Progenitor cell of endocrine pancreas (in vitro differentiated cells): Measurements from ENCODE around the gene PLCD3. TPM values are rescaled to one million over a fixed set of nuclear protein-coding genes. Genes with fewer than 3 reads are reported as not detected.

Experiments
- DNase-seq: peaks from one replicate; pipeline ENCODE4 v3.0.0; 2021; ENCODE audit warnings: low spot score; ENCODE audit not compliant: unreplicated experiment
- H3K27ac Mint-ChIP-seq: 2 replicates; pipeline ENCODE4 v1.8.0; 2021; ENCODE audit warnings: mild to moderate bottlenecking, moderate library complexity, mixed read lengths
- H3K27me3 Mint-ChIP-seq: 2 replicates; pipeline ENCODE4 v1.8.0; 2021; ENCODE audit warnings: mixed read lengths
- H3K36me3 Mint-ChIP-seq: 2 replicates; pipeline ENCODE4 v1.8.0; 2022; ENCODE audit warnings: mixed read lengths; ENCODE audit not compliant: insufficient read depth
- H3K4me1 Mint-ChIP-seq: 2 replicates; pipeline ENCODE4 v1.8.0; 2021; ENCODE audit warnings: low read depth, mixed read lengths
- H3K4me3 Mint-ChIP-seq: 2 replicates; pipeline ENCODE4 v1.8.0; 2021; ENCODE audit warnings: low read depth, mild to moderate bottlenecking, moderate library complexity, mixed read lengths
- H3K9me3 Mint-ChIP-seq: 2 replicates; pipeline ENCODE4 v1.8.0; 2021; ENCODE audit warnings: low read depth, mixed read lengths
- total RNA-seq: library from RNA; stranded (reverse); gene quantifications from 2 replicates; pipeline ENCODE4 v1.2.1, GENCODE V29; 2021
- TF ChIP-seq, protein P1 (sequence below): fragments of 200-600 bp; sonication (generic); IDR thresholded peaks from one replicate; pipeline ENCODE4 v1.5.0; 2021; ENCODE audit warnings: antibody characterized with exemption, mild to moderate bottlenecking; ENCODE audit not compliant: unreplicated experiment

The PLCD3 gene
- total RNA-seq, 1 donor from 2014 or later: 26.7 TPM

DNA sequence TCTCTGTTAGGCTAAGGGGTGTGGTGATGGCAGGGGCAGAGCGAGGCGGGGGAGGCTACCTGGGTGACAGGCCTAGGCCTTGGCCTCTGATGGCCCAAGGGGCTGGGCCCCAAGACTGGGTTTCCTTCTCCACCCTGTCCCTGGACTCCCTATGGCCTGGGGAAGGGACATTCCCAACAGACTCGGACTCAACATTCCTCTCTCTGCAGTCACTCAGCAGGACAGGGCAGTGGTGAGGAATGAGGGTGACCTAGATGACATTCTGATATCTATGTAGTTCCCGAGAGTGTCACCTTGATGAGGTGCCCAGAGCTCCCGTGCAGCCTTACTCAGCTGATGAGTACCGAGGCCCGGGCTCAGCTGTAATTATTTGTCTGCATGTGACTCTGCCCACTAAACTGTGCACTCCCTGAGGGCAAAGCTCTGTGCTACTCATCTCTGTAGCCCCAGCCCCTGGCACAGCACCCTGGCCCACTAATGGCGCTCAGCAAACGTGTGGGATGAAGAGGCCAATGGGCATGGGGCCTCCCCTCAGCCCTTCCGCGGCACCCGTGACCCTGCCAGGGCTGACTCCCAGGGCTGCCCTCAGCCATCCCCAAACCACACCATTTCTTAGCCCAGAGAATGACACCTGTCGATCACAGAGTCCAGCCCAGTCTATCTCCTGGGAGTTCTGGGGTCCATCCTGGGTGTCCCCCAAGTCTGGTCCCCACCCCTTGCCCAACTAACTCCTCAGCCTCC lies 2.2 kb downstream of the PLCD3 start:
- H3K27ac Mint-ChIP-seq: no peak overlapping the region
- TF ChIP-seq, protein P1, sequence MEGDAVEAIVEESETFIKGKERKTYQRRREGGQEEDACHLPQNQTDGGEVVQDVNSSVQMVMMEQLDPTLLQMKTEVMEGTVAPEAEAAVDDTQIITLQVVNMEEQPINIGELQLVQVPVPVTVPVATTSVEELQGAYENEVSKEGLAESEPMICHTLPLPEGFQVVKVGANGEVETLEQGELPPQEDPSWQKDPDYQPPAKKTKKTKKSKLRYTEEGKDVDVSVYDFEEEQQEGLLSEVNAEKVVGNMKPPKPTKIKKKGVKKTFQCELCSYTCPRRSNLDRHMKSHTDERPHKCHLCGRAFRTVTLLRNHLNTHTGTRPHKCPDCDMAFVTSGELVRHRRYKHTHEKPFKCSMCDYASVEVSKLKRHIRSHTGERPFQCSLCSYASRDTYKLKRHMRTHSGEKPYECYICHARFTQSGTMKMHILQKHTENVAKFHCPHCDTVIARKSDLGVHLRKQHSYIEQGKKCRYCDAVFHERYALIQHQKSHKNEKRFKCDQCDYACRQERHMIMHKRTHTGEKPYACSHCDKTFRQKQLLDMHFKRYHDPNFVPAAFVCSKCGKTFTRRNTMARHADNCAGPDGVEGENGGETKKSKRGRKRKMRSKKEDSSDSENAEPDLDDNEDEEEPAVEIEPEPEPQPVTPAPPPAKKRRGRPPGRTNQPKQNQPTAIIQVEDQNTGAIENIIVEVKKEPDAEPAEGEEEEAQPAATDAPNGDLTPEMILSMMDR: no peak
- no peaks in the 10 kb centered on the region for H3K9me3 Mint-ChIP-seq
- DNase-seq: no peak
- no peaks in the 10 kb centered on the region for H3K27me3 Mint-ChIP-seq
- H3K36me3 Mint-ChIP-seq: peaks cover under 1% of the 10 kb centered on the region
- H3K4me3 Mint-ChIP-seq: peak overlapping the region; percentile 33
- H3K4me1 Mint-ChIP-seq: peaks cover 13% of the 10 kb centered on the region

DNA sequence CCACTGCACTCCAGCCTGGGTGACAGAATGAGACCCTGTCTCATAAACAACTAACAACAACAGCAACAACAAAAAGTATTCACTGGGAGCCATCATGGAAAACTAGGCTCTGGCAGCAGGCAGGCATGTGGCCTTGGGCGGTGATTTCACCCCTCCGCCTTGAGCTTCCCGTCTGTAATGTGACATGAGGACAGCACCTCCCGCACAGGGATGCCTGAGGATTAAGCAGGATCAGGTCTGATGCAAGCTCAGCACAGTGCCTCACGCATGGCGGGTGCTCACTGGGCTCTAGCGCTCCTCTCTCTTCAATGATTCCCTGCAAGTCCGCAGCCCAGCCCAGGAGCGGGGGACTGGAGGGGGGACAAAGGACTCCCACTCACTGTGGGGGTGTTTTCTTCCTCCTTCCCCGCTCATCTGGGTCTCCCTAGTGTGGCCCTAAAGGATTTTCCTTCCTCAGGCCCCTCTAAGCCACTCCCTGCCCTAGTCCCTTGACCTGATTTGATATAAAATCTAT lies 2.8 kb downstream of the PLCD3 start:
- no peak overlapping the region for H3K27ac Mint-ChIP-seq
- TF ChIP-seq, protein P1: no peak
- no peak overlapping the region for H3K4me3 Mint-ChIP-seq
- no peaks in the 10 kb centered on the region for H3K36me3 Mint-ChIP-seq
- no peaks in the 10 kb centered on the region for H3K9me3 Mint-ChIP-seq
- no peak for DNase-seq
- no peaks in the 10 kb centered on the region for H3K27me3 Mint-ChIP-seq
- peaks cover 14% of the 10 kb centered on the region for H3K4me1 Mint-ChIP-seq

DNA sequence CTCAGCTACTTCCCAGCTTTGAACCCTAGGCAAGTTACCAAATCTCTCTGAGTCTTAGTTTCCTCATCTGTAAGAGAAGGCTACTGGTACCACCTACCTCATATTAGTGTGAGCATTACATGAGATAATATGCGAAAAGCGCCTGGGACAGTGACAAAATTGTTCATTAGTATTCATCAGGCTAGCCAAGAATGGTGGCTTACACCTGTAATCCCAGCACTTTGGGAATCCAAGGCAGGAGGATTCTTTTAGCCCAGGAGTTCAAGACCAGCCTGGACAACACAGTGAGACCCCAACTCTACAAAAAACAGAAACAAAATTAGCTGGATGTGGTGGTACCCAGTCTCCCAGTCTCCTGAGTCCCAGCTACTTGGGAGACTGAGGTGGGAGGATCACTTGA lies 3.3 kb downstream of the PLCD3 start:
- Mint-ChIP-seq H3K27ac (no peak overlapping the region), H3K4me3 (no peak overlapping the region), H3K9me3 (no peaks in the 10 kb centered on the region), H3K36me3 (no peaks in the 10 kb centered on the region), H3K4me1 (peaks cover 14% of the 10 kb centered on the region), H3K27me3 (no peaks in the 10 kb centered on the region)
- DNase-seq: no peak
- TF ChIP-seq, protein P1: no peak

DNA sequence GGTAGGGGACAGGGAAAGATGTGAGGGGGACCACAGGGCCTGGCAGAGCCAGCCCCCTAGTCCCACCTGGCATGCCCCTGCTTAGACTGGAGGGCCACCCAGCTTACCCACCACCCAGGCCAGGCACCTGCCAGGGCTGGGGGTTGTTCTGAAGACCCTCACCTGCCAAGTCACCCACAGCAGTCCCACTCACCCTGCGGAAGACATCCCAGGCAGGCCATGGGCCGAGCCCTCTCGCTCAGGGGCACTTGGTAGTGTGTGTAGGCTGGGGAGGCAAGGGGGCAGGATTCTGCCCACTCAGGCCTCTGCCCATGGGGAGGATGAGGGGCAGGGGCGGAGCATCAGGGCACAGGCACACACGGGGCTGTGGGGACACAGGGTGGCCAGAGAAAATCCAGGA lies 4.0 kb downstream of the PLCD3 start:
- no peak for DNase-seq
- Mint-ChIP-seq H3K36me3 (no peaks in the 10 kb centered on the region), H3K4me3 (no peak overlapping the region), H3K27me3 (no peaks in the 10 kb centered on the region), H3K27ac (peak overlapping the region; percentile 87), H3K9me3 (no peaks in the 10 kb centered on the region), H3K4me1 (peaks cover 15% of the 10 kb centered on the region)
- TF ChIP-seq, protein P1: no peak

DNA sequence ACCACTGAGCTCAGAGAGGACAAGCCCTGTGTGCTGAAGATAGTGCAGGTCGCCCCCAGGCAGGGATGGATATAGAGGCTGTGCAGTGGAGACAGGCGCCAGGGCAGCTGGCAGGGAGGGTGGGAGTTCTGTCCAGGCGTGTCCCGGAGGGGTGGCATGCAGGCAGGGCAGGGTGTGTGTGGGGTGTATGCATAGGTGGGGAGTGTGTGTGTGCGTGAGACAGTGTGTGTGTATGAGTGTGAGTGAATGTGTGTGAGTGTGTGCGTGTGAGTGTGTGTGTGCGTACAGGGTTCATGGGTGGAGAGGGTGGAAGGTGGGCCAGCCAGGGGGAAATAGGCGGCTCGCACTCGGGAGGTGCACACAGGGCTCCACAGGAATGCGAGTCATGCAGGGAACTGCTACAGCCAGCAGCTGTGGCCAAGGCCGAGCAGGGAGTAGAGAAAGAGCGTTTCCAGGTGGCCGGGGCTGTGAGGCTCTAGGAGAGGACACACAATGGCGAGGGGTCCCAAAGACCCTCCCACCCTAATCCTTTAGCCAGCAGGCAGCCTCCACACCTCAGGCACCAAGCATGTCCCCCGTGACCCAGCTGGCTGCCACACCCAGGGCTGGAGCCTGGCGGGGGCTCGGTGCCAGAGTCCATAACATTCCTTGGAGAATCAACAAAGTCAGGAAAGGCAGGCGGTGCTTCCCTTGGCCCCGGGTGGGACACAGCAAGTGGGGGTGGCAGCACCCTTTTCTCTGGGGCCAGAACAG lies 4.6 kb downstream of the PLCD3 start:
- Mint-ChIP-seq H3K27me3 (no peaks in the 10 kb centered on the region), H3K4me1 (peaks cover 21% of the 10 kb centered on the region)
- DNase-seq: no peak

More for the DNA sequence above, 4.6 kb downstream of the PLCD3 start:
- Mint-ChIP-seq H3K36me3 (no peaks in the 10 kb centered on the region), H3K9me3 (no peaks in the 10 kb centered on the region), H3K4me3 (peak overlapping the region; percentile 19), H3K27ac (peak overlapping the region; percentile 87)
- TF ChIP-seq, protein P1: no peak
